VCaP (cell line): Measurements from ENCODE around the gene THEM4.

Experiments
- H3K27ac ChIP-seq: fragments of 450-650 bp; 2 replicates; pipeline ENCODE4 v1.5.1; 2017
- CTCF ChIP-seq: fragments of 450-650 bp; conservative IDR thresholded peaks from 2 replicates; pipeline ENCODE4 v1.5.1; 2017; ENCODE audit warnings: mild to moderate bottlenecking, moderate library complexity

The THEM4 gene

GRCh38 chr1:151829352-151830046 lies 79.8 kb downstream of the THEM4 start:
- no peak for TF ChIP-seq CTCF
- H3K27ac ChIP-seq, result peak overlapping the region; percentile 99

- H3K27ac ChIP-seq, result peak overlapping the region; percentile 99
- no peak for TF ChIP-seq CTCF
Observed at GRCh38 chr1:151828921-151829320, 80.4 kb downstream of the THEM4 start.

- H3K27ac ChIP-seq, result peak overlapping the region; percentile 99; the same call in 1 of the 2 replicates
Observed at GRCh38 chr1:151827853-151828252, 81.5 kb downstream of the THEM4 start.

GRCh38 chr1:151825751-151826660 lies 83.3 kb downstream of the THEM4 start:
- H3K27ac ChIP-seq, result no peak overlapping the region

More at GRCh38 chr1:151827853-151828252, 81.5 kb downstream of the THEM4 start:
- no peak for TF ChIP-seq CTCF

GRCh38 chr1:151825204-151825603 lies 84.1 kb downstream of the THEM4 start:
- H3K27ac ChIP-seq, result no peak overlapping the region
- no peak for TF ChIP-seq CTCF

More at GRCh38 chr1:151825751-151826660, 83.3 kb downstream of the THEM4 start:
- TF ChIP-seq CTCF, result no peak
